ENCODE measurements around the gene PRDX6.

Gene PRDX6

DNA sequence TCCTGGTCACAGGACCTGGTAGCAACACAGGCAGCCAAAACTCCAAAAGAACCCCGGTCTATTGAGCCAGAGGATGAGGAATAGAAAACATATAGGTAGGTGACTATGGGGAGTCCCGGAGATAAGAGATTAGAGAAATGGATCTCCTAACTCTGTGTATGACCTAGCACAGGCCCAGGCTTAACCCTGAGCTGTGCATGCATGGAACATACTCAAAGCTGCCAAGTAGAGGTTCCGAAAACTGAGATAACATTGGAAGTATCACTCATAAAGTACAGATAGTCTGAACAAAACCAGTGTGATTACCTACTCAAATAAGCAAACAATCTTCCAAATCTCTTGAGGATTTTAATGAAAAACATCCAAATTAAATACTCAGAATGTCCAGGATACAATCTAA, 31.5 kb upstream of the PRDX6 start:
- no peak overlapping the region for H2BK120ac ChIP-seq (ENCODE audit: low read depth, low read length)
- H4K8ac ChIP-seq (ENCODE audit: low read depth, low read length) = no peak overlapping the region
- peak overlapping the region; percentile 48 for H3K27ac ChIP-seq (ENCODE audit: low read depth, low read length)
- H3K9ac ChIP-seq (ENCODE audit: low read length) = no peak overlapping the region
- H3K56ac ChIP-seq (ENCODE audit: low read length) = no peak overlapping the region
- no peak overlapping the region for H4K5ac ChIP-seq (ENCODE audit: low read length)
- H3K18ac ChIP-seq (ENCODE audit: low read length) = peak overlapping the region; percentile 97
- H3K4me2 ChIP-seq (ENCODE audit: low read length) = no peak overlapping the region
- H2BK15ac ChIP-seq (replicated peaks; ENCODE audit: low read depth) = no peak overlapping the region
- H3K79me2 ChIP-seq (ENCODE audit: control insufficient read depth, insufficient read depth, low read length) = no peaks in the 10 kb centered on the region
- H3K4ac ChIP-seq (ENCODE audit: low read depth, low read length) = no peak overlapping the region
- H3K27me3 ChIP-seq (ENCODE audit: insufficient read depth, low read length, poor library complexity) = no peaks in the 10 kb centered on the region
- H3K4me1 ChIP-seq (ENCODE audit: control insufficient read depth, low read depth, low read length) = no peaks in the 10 kb centered on the region
- no peak overlapping the region for H3K23ac ChIP-seq (ENCODE audit: low read length)
- H3K79me1 ChIP-seq (ENCODE audit: low read length) = peaks cover 1% of the 10 kb centered on the region
- H2AK5ac ChIP-seq (ENCODE audit: low read length) = no peak overlapping the region
- H3K36me3 ChIP-seq (ENCODE audit: control insufficient read depth, insufficient read depth, low read length) = no peaks in the 10 kb centered on the region
- peak overlapping the region; percentile 4 for H2BK5ac ChIP-seq (ENCODE audit: low read length)
- H3K4me3 ChIP-seq (ENCODE audit: low read length) = no peak overlapping the region
- no peak for DNase-seq
- WGBS (ENCODE audit: extremely low coverage, insufficient coverage, low lambda C conversion rate) = no CpG with 5 or more reads among the region's 3 CpGs

DNA sequence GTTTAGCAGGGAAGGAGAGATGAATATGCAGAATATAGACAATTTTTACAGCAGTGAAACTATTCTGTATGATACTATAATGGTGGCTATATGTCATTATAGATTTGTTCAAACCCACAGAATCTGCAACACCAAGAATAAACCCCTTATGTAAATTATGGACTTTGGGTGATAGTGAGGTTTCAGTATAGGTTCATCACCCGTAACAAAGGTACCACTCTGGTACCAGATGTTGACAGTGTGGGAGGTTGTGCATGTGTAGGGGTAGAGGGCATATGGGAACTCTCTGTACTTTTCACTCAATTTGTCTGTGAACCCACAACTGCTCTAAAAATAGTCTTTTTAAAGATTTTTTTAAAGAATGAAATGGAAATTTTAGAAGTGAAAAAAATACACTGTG, 29.9 kb upstream of the PRDX6 start:
- Histone ChIP-seq H3K27ac (ENCODE audit: low read depth, low read length) (no peak overlapping the region), H2BK5ac (ENCODE audit: low read length) (no peak overlapping the region), H3K18ac (ENCODE audit: low read length) (no peak overlapping the region), H2BK120ac (ENCODE audit: low read depth, low read length) (no peak overlapping the region), H3K36me3 (ENCODE audit: control insufficient read depth, insufficient read depth, low read length) (no peaks in the 10 kb centered on the region), H3K27me3 (ENCODE audit: insufficient read depth, low read length, poor library complexity) (no peaks in the 10 kb centered on the region), H3K79me2 (ENCODE audit: control insufficient read depth, insufficient read depth, low read length) (no peaks in the 10 kb centered on the region), H3K4me1 (ENCODE audit: control insufficient read depth, low read depth, low read length) (no peaks in the 10 kb centered on the region), H3K9ac (ENCODE audit: low read length) (no peak overlapping the region), H3K4ac (ENCODE audit: low read depth, low read length) (no peak overlapping the region), H2AK5ac (ENCODE audit: low read length) (no peak overlapping the region), H3K23ac (ENCODE audit: low read length) (no peak overlapping the region), H4K5ac (ENCODE audit: low read length) (no peak overlapping the region), H3K56ac (ENCODE audit: low read length) (no peak overlapping the region), H3K4me2 (ENCODE audit: low read length) (no peak overlapping the region), H3K4me3 (ENCODE audit: low read length) (no peak overlapping the region), H2BK15ac (replicated peaks; ENCODE audit: low read depth) (no peak overlapping the region), H4K8ac (ENCODE audit: low read depth, low read length) (no peak overlapping the region), H3K79me1 (ENCODE audit: low read length) (peaks cover 1% of the 10 kb centered on the region)
- no peak for DNase-seq
- no CpG with 5 or more reads among the region's 1 CpG for WGBS (ENCODE audit: extremely low coverage, insufficient coverage, low lambda C conversion rate)

DNA sequence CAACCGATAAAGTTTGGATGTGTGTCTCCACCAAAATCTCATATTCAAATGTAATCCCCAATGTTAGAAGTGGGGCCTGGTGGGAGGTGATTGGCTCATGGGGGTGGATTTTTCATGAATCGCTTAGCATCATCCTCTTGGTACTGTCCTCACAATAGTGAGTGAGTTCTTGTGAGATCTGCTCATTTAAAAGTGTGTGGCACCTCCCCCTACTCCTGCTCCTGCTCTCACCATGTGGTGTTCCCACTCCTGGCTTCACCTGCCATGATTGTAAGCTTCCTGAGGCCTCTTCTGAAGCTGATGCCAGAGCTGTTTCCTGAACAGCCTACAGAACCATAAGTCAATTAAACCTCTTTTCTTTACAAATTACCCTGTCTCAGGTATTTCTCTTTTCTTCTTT, 28.2 kb upstream of the PRDX6 start:
- H2BK120ac ChIP-seq (ENCODE audit: low read depth, low read length) = no peak overlapping the region
- H3K4me3 ChIP-seq (ENCODE audit: low read length) = no peak overlapping the region
- no peak overlapping the region for H3K9ac ChIP-seq (ENCODE audit: low read length)
- no CpG with 5 or more reads among the region's 2 CpGs for WGBS (ENCODE audit: extremely low coverage, insufficient coverage, low lambda C conversion rate)
- no peak overlapping the region for H4K5ac ChIP-seq (ENCODE audit: low read length)
- peak overlapping the region; percentile 44 for H3K27ac ChIP-seq (ENCODE audit: low read depth, low read length)
- H3K79me1 ChIP-seq (ENCODE audit: low read length) = peaks cover 1% of the 10 kb centered on the region
- H4K8ac ChIP-seq (ENCODE audit: low read depth, low read length) = no peak overlapping the region
- no peak overlapping the region for H3K23ac ChIP-seq (ENCODE audit: low read length)
- no peak overlapping the region for H3K4me2 ChIP-seq (ENCODE audit: low read length)
- H3K4me1 ChIP-seq (ENCODE audit: control insufficient read depth, low read depth, low read length) = no peaks in the 10 kb centered on the region
- no peak overlapping the region for H2BK5ac ChIP-seq (ENCODE audit: low read length)
- H2AK5ac ChIP-seq (ENCODE audit: low read length) = no peak overlapping the region
- no peaks in the 10 kb centered on the region for H3K79me2 ChIP-seq (ENCODE audit: control insufficient read depth, insufficient read depth, low read length)
- H3K27me3 ChIP-seq (ENCODE audit: insufficient read depth, low read length, poor library complexity) = no peaks in the 10 kb centered on the region
- no peaks in the 10 kb centered on the region for H3K36me3 ChIP-seq (ENCODE audit: control insufficient read depth, insufficient read depth, low read length)
- no peak overlapping the region for H3K18ac ChIP-seq (ENCODE audit: low read length)
- peak; percentile 52 for DNase-seq
- H3K56ac ChIP-seq (ENCODE audit: low read length) = no peak overlapping the region
- H3K4ac ChIP-seq (ENCODE audit: low read depth, low read length) = no peak overlapping the region
- H2BK15ac ChIP-seq (replicated peaks; ENCODE audit: low read depth) = no peak overlapping the region

DNA sequence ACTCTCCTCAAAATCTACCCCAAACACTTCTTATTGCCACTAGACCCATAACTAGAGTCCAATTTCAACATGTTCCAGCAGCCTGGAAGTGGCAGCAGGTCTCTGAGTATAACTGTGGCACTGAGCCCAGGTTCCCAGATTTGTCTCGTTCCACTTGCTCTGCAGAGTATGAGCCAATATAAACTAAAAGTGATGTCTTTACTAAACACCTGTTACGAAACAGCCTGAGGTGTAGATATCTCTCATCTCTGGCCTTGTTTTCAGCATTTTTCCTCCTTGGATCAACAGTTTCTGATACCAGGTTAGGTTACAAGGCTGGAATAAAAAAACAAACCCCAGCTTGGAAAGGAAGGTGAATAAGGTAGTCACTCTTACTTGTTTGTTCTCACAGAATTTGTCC, 25.2 kb upstream of the PRDX6 start:
- Histone ChIP-seq H3K4me1 (ENCODE audit: control insufficient read depth, low read depth, low read length) (no peaks in the 10 kb centered on the region), H2BK5ac (ENCODE audit: low read length) (no peak overlapping the region)
- no CpG with 5 or more reads among the region's 2 CpGs for WGBS (ENCODE audit: extremely low coverage, insufficient coverage, low lambda C conversion rate)

DNA sequence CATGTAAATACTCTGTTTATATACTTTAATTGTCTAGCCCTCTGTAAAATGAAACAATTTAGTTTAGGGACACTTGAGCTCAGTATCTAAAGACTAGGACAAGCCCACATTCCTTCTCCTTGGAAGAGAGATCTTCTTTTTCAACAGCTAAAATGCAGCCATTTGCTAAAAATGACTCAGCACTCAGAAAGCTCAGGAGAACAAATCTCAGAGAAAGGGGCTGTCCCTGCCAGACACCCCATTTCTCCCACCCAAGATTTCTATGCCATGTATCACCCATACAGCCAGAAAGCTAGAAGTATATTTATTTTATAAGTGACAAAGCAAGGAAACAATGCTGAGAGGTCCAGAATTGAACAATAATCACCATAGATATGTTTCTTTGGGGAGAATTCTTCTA, 23.2 kb upstream of the PRDX6 start:
- Histone ChIP-seq H2AK5ac (ENCODE audit: low read length) (no peak overlapping the region), H3K4me2 (ENCODE audit: low read length) (no peak overlapping the region), H3K27me3 (ENCODE audit: insufficient read depth, low read length, poor library complexity) (no peaks in the 10 kb centered on the region), H4K8ac (ENCODE audit: low read depth, low read length) (no peak overlapping the region), H2BK15ac (replicated peaks; ENCODE audit: low read depth) (no peak overlapping the region), H3K79me1 (ENCODE audit: low read length) (no peaks in the 10 kb centered on the region), H3K36me3 (ENCODE audit: control insufficient read depth, insufficient read depth, low read length) (no peaks in the 10 kb centered on the region), H3K27ac (ENCODE audit: low read depth, low read length) (no peak overlapping the region), H3K56ac (ENCODE audit: low read length) (no peak overlapping the region), H2BK120ac (ENCODE audit: low read depth, low read length) (no peak overlapping the region), H4K5ac (ENCODE audit: low read length) (no peak overlapping the region), H3K79me2 (ENCODE audit: control insufficient read depth, insufficient read depth, low read length) (no peaks in the 10 kb centered on the region), H3K4me1 (ENCODE audit: control insufficient read depth, low read depth, low read length) (no peaks in the 10 kb centered on the region), H3K23ac (ENCODE audit: low read length) (no peak overlapping the region), H3K4ac (ENCODE audit: low read depth, low read length) (no peak overlapping the region), H3K9ac (ENCODE audit: low read length) (no peak overlapping the region), H3K4me3 (ENCODE audit: low read length) (no peak overlapping the region), H3K18ac (ENCODE audit: low read length) (no peak overlapping the region), H2BK5ac (ENCODE audit: low read length) (no peak overlapping the region)
- DNase-seq = no peak

More for the DNA sequence above, 25.2 kb upstream of the PRDX6 start:
- Histone ChIP-seq H4K5ac (ENCODE audit: low read length) (no peak overlapping the region), H3K9ac (ENCODE audit: low read length) (no peak overlapping the region), H4K8ac (ENCODE audit: low read depth, low read length) (no peak overlapping the region), H3K56ac (ENCODE audit: low read length) (no peak overlapping the region), H3K23ac (ENCODE audit: low read length) (no peak overlapping the region), H3K79me1 (ENCODE audit: low read length) (peaks cover 1% of the 10 kb centered on the region), H3K4ac (ENCODE audit: low read depth, low read length) (no peak overlapping the region), H3K27me3 (ENCODE audit: insufficient read depth, low read length, poor library complexity) (no peaks in the 10 kb centered on the region), H3K4me3 (ENCODE audit: low read length) (no peak overlapping the region), H2BK120ac (ENCODE audit: low read depth, low read length) (no peak overlapping the region), H3K4me2 (ENCODE audit: low read length) (no peak overlapping the region), H3K79me2 (ENCODE audit: control insufficient read depth, insufficient read depth, low read length) (no peaks in the 10 kb centered on the region), H3K18ac (ENCODE audit: low read length) (no peak overlapping the region), H3K27ac (ENCODE audit: low read depth, low read length) (no peak overlapping the region), H2BK15ac (replicated peaks; ENCODE audit: low read depth) (no peak overlapping the region), H2AK5ac (ENCODE audit: low read length) (no peak overlapping the region), H3K36me3 (ENCODE audit: control insufficient read depth, insufficient read depth, low read length) (no peaks in the 10 kb centered on the region)
- no peak for DNase-seq

DNA sequence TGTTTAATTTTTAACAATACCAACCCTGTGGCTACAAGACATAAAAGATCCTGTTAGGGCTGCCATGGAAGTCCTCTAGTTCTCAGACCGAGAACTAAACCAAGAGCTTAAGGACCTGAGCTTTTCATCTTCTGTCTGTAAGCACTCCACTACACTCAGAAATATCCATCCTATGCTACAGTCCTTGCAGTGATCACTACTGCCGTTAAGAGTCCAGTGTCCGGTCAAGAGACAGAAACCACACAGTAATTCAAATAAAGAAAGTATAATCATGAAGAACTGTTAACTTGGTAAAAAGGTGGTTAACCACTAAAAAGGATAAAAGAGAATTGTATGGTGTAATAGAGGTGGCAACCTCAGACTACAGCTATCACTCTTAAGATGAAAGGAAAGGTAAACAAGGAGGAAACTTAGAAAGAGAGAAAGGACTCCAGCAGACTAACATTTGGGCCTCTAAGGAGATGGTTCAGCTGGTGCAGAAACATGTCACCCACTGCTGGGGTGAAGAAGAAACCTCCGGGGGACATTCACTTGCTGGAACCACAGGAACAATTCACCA, 22.1 kb upstream of the PRDX6 start:
- Histone ChIP-seq H3K18ac (ENCODE audit: low read length) (no peak overlapping the region), H3K36me3 (ENCODE audit: control insufficient read depth, insufficient read depth, low read length) (no peaks in the 10 kb centered on the region), H3K4me2 (ENCODE audit: low read length) (no peak overlapping the region), H3K56ac (ENCODE audit: low read length) (no peak overlapping the region), H2BK5ac (ENCODE audit: low read length) (no peak overlapping the region), H3K4me1 (ENCODE audit: control insufficient read depth, low read depth, low read length) (no peaks in the 10 kb centered on the region), H3K79me1 (ENCODE audit: low read length) (no peaks in the 10 kb centered on the region), H2AK5ac (ENCODE audit: low read length) (no peak overlapping the region), H3K4me3 (ENCODE audit: low read length) (no peak overlapping the region), H3K27ac (ENCODE audit: low read depth, low read length) (no peak overlapping the region), H3K23ac (ENCODE audit: low read length) (no peak overlapping the region), H3K27me3 (ENCODE audit: insufficient read depth, low read length, poor library complexity) (no peaks in the 10 kb centered on the region), H4K5ac (ENCODE audit: low read length) (no peak overlapping the region), H2BK15ac (replicated peaks; ENCODE audit: low read depth) (peak overlapping the region; percentile 85), H2BK120ac (ENCODE audit: low read depth, low read length) (no peak overlapping the region), H3K79me2 (ENCODE audit: control insufficient read depth, insufficient read depth, low read length) (no peaks in the 10 kb centered on the region), H4K8ac (ENCODE audit: low read depth, low read length) (no peak overlapping the region), H3K9ac (ENCODE audit: low read length) (no peak overlapping the region), H3K4ac (ENCODE audit: low read depth, low read length) (no peak overlapping the region)
- no peak for DNase-seq
- WGBS (ENCODE audit: extremely low coverage, insufficient coverage, low lambda C conversion rate) = no CpG with 5 or more reads among the region's 4 CpGs

All from mesendoderm (in vitro differentiated cells).